GM12892 (cell line): Measurements from ENCODE around the gene SERTAD4.

ENCODE experiments used
- DNase-seq: peaks from one replicate; pipeline ENCODE4 v3.0.0; 2011; ENCODE audit not compliant: insufficient read length
- FAIRE-seq: peaks from 2 replicates; lab custom pipeline; 2011; peaks lifted over from hg19 to GRCh38; lab: Jason Lieb, UNC
- POLR2A ChIP-seq: IDR thresholded peaks from 2 replicates; pipeline ENCODE4 v1.6.1; 2011; ENCODE audit warnings: low read depth, low read length, control low read depth
- POLR2AphosphoS5 ChIP-seq: IDR thresholded peaks from 2 replicates; pipeline ENCODE4 v1.6.1; 2011; ENCODE audit warnings: low read depth, low read length, control low read depth
- TAF1 ChIP-seq: IDR thresholded peaks from 2 replicates; pipeline ENCODE4 v1.6.1; 2011; ENCODE audit warnings: low read depth, mild to moderate bottlenecking, control low read depth, low read length, borderline replicate concordance

The SERTAD4 gene

DNA sequence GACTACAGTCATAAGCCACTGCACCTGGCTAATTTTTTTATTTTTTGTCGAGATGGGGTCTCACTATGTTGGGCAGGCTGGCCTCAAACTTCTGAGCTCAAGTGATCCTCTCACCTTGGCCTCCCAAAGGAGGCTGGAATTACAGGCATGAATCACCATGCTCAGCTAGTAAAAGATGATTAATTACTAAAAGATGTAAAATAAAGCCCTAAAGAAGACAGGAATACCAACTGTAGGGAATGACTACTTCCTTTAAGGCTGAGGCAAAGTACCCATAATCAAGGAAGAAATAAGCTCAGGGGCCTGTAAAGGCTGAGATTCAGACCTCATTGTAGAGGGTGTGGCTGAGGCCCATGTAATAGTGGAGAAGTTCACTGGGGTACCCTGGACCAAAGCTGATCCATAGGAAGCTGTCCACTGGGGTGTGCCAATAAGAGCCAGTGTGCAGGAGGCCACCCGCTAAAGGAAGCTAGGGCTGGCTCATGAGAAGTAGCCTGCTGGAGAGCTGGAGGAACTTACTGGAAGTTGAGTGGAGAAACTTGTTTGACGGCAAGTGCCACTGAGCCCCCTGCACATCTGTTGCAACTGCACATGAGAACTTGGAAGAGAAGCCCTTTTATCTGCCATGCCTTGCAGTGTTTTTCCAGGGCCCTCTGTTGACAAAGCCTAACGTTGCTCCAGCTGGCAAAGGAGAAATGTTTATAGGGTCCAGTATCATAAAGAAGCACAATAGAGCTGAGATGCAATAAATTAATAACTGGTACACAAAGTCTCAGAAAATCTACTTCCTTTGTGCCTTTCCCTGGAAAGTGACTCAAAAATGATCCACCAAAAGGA, 17.8 kb upstream of the SERTAD4 start:
- no peak for FAIRE-seq
- no peak for TF ChIP-seq POLR2AphosphoS5
- no peak for TF ChIP-seq POLR2A
- no peak for TF ChIP-seq TAF1
- DNase-seq, result no peak

DNA sequence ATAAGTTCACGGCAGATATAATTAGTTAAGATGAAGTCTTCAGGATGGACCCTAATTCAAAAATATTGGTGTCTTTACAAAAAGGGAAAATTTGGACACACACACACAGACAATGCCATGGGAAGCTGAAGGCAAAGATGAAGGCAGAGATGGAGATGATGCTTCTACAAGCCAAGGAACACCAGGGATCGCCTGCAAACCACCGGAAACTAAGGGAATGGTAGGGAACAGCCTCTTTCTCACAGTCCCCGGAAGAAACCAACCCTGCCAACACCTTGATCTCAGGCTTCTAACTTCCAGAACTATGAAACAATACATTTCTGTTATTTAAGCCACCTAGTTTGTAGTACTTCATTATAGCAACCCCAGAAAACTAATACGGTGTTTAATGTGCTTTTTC, 15.1 kb upstream of the SERTAD4 start:
- TF ChIP-seq POLR2AphosphoS5, result no peak
- TF ChIP-seq POLR2A, result no peak
- TF ChIP-seq TAF1, result no peak
- no peak for FAIRE-seq
- DNase-seq, result no peak

DNA sequence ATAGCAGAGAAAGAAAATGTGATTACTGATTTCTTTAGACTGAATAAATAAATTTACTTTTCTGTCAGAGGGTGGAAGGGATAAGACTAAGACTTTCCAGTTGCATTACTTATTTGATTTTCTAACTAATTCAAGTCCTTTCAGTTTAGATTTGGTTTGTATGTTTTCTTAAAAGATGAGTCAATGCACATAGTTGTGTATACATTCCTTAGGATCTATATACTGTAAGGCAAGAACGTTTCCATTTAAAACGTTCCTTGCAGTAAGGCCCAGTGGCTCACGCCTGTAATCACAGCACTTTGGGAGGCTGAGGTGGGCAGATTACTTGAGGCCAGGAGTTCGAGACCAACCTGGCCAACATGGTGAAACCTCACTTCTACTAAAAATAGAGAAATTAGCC, 14.5 kb upstream of the SERTAD4 start:
- no peak for FAIRE-seq
- no peak for TF ChIP-seq POLR2AphosphoS5
- TF ChIP-seq POLR2A, result no peak
- no peak for DNase-seq

DNA sequence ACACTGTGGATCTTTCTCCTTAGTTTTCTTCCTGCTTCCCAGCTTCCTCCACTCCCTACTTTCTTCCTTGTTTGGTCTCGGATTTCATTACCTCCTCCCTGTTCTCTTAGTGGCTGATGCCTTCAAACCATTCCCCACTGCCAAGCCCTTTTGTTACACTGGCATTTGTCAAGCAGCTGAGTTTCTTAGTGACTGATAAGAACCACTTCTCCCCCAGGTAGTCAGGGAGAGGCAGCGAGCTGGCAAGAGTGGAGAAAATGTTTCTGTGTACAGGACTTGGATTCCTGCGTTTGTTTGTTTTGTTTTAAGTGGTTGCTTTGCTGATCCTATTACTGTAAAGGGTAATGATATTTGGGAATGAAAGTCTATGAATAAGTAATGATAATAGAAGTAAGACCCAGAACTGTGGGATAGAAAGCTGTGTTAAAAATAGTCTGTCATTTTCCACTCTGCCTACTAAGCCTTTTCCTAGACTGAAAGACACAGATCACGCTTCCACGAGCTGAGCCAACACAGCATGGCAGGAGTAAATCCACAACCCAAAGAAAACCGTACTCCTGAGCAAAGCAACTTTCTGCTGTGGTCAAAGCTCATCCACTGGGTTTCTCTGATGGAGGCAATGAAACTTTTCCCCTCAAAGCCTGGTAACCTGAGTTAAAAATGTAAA, 10.1 kb upstream of the SERTAD4 start:
- TF ChIP-seq POLR2AphosphoS5 (no peak), POLR2A (no peak), TAF1 (no peak)
- FAIRE-seq (no peak), DNase-seq (no peak)

DNA sequence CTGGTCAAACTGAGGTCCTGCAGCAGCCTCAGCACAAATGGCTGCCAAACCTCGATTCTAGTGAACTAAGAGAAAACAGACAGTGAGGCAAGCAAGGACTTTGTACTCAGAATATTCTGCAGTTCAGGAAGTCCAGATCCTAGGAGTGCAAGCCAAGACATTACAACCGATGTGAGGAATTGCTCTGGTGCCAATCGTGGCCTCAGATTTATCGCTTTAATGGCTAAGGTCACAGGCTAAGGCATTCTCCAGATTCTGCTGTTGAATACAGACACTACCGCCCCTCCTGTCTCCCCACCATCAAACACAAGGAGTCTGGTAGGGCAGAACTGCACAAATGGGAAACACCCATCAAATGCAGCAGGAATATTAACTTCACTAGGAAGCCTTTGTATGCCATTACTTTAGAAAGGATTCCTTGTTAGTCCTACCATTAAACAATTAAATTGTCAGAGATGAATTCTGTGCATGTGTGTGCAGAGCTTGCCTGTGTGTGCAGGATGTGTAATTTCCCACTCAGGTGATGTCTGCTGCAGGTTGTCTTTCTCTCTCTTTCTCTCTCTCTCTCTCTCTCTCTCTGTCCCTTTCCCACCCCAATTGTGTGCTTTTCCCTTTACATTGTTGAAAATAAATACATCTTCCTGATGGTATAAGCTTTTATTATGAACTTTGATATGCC, 9.2 kb upstream of the SERTAD4 start:
- DNase-seq (no peak), FAIRE-seq (no peak)
- TF ChIP-seq POLR2A (no peak), TAF1 (no peak), POLR2AphosphoS5 (no peak)

DNA sequence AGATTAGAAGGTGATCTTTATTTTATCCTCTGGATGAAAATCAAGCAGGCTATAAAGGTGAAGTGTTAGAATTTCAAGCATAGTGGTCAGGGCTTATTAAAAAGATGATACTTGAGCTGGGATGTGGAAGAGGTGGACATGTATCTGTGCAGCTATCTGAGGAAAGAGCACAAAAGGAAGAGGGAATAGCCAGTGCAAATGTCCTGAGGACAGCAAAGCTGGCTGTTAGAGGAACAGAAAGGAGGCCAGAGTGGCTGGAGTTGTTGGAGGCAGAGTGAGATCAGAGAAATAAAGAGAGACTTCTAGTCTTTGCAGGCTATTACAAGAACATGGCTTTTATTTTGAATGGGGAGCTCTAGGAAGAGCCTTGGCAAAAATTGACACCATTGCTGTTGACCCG, 4.4 kb upstream of the SERTAD4 start:
- DNase-seq, result no peak
- no peak for FAIRE-seq
- TF ChIP-seq POLR2A (no peak), POLR2AphosphoS5 (no peak), TAF1 (no peak)

DNA sequence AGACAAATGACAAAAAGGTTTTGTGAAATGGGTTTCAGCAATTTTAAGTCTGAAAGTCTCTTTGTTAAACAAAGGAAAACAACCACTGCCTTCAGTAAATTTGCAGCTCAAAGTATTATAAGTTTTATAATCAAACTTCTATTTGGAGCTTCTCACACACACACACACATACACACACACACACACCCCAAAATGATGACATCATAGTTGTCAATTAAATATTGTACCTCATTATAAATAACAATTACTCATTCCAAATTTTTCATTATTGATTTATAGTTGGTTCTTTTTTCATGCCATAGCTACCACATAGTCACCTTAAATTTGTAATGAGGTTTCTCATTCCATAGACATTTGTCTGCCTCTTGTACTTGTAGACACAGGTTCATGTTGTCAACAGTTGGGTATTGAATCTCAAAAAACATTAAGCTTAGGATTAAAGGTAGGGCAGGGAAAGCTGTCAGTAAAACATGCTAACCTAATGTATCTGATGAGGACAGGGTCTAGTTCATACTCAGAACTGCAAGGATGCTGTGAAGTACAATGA, 2.4 kb upstream of the SERTAD4 start:
- DNase-seq (no peak), FAIRE-seq (no peak)
- TF ChIP-seq POLR2A (no peak), TAF1 (no peak), POLR2AphosphoS5 (no peak)

DNA sequence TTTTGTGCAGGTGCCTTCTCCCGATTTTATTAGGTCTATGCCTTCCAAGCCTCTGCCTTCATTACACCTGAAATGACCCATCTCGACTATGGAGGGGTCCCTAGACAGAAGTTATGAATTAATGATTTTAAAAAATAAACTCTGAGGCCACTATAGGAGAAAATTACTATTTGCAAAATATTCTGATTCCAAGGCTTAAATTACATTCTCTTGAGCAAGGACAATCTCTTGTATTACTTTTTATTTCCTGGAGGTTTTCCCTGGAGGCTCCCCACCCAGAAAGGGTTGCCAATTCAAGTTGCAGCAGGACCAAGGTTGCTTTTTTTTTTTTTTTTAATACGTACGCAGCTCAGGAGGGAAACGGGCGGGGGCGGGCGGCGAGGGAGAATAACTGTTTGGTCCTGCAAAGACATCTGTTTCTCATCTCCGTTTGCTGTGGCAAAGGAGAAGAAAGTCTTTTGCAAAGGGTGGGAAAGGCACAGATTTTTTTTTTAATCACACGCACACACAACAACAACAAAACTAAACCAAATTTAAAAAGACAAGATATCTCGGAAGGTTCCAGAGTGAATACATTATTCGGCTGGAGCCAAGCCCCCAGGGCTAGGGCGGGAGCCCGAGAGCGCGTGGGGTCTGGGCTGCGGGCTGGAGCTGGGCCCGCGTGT, 618 bp upstream of the SERTAD4 start:
- TF ChIP-seq POLR2A (no peak), POLR2AphosphoS5 (no peak), TAF1 (no peak)
- no peak for FAIRE-seq
- DNase-seq, result no peak

DNA sequence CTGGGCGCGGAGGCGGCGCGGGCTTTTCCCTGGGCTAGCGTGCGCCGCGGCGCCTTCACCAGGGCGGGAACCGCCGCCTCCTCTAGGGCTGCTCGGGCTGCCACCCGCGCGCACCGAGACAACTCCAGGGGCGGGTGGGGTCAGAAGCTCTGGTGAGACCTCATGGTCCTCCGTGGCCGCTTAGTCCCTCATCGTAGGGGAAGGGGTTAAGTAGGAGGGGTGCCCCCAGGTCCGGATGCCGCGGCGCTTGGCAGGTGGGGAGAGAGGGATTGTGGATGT, 559 bp downstream of the SERTAD4 start:
- no peak for TF ChIP-seq POLR2AphosphoS5
- TF ChIP-seq TAF1, result no peak
- no peak for TF ChIP-seq POLR2A
- no peak for DNase-seq
- FAIRE-seq, result no peak

DNA sequence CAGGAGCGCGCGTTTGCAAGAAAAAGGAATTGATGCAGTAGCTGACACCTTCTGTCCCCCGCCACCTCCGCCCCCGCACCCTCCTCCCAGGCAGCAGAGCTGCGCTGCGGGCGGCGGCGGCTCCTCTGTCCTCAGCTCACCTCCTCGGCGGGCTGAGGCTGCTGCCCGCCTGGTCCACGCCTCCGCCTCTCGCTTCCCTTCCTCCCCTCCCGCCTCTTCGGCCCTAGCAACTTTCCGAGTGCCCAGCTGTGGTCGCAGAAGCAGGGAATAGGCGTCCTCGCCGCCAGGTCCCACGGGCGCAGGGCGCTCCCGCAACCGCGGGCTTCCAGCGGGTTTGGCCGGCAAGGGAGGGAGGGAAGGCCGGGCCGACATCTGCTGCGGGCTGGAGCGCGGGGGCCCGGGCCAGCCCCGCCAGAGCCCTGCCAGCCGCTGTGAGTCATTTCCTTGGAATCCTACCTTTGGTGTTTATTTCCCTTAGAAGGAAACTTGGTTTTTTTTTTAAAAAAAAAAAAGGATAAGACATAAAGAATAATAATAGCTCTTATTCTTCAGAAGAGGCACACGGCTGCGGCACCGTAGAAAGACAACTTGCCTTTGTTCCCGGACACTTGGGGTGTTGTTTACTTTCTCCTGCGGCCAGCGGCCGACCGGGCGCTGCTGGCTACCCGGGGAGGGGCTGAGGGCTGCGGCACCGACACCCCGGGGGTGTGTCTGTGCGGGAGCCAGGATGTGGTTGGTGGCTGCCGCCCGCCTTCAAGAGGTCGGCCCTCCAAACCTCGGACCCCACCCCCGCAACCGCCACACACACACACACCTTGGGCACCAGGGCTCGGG, 1.1 kb downstream of the SERTAD4 start:
- TF ChIP-seq TAF1 (no peak), POLR2A (no peak), POLR2AphosphoS5 (no peak)
- FAIRE-seq (no peak), DNase-seq (no peak)
